ENCODE data around the gene SNX9. TPM values are rescaled to one million over a fixed set of nuclear protein-coding genes. Genes with fewer than 3 reads are reported as not detected.

Gene SNX9

DNA sequence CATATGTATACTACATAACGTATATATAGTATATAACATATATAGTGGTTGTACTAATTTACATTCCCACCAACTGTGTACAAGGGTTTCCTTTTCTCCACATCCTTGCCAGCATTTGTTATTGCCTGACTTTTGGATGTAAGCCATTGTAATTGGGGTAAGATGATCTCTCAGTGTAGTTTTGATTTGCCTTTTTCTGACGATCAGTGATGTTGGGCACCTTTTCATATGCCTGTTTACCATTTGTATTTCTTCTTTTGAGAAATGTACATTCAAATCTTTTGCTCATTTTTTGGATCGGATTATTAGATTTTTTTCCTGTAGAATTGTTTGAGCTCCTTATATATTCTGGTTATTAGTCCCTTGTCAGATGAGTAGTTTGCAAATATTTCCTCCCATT lies 170.0 kb downstream of the SNX9 start:
- Histone ChIP-seq H3K9ac (ENCODE audit: low read depth, low read length) (no peak overlapping the region), H3K9me3 (replicated peaks; ENCODE audit: low read length) (no peaks in the 10 kb centered on the region), H3K27me3 (ENCODE audit: control insufficient read depth, insufficient read depth, low read length) (no peaks in the 10 kb centered on the region), H3K36me3 (ENCODE audit: insufficient read depth, low read length) (peaks cover 9% of the 10 kb centered on the region), H3K4me1 (ENCODE audit: control insufficient read depth, insufficient read depth, low read length) (peaks cover 41% of the 10 kb centered on the region), H3K4me2 (ENCODE audit: low read length) (peak overlapping the region; percentile 35), H3K4me3 (ENCODE audit: low read length) (no peak overlapping the region)

DNA sequence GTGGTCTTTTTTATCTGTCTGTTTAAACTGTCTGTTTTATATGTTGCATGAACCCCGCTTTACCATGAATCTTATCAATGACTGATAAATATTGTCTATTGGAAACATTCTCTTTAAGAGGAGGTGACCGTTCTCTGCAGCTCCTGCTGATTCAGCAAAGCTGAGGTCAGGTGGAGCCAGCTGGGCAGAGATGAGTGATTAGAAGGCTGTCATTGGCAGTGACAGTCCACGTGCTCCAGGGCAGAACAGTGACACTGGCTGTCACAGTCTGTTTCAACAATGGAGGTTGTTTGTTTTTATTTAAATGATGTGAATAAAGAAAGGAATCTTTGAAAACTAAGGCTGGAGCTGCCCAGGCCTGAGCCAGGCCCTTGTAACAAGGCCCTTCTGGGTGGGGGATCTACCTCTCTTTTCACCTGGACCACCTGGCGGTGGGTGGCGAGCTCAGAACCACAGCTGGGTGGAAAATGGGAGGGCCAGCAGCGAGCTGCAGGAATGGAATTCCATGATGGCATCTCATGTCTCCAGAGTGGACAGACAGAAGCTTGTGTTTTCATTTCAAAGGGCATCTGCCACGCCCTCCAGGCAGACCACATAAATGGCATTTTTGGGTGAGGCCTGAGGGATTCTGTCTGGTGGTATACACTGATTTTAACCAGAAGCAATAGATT lies 171.2 kb downstream of the SNX9 start:
- H3K4me2 ChIP-seq (ENCODE audit: low read length), result no peak overlapping the region
- no peaks in the 10 kb centered on the region for H3K27me3 ChIP-seq (ENCODE audit: control insufficient read depth, insufficient read depth, low read length)
- H3K4me1 ChIP-seq (ENCODE audit: control insufficient read depth, insufficient read depth, low read length), result peaks cover 37% of the 10 kb centered on the region
- peaks cover 9% of the 10 kb centered on the region for H3K36me3 ChIP-seq (ENCODE audit: insufficient read depth, low read length)
- no peak overlapping the region for H3K4me3 ChIP-seq (ENCODE audit: low read length)
- H3K9ac ChIP-seq (ENCODE audit: low read depth, low read length), result no peak overlapping the region
- no peaks in the 10 kb centered on the region for H3K9me3 ChIP-seq (replicated peaks; ENCODE audit: low read length)

Small RNA genes lying within 50 kb of the gene (small RNA-seq; reads per million reads assigned to genes)
- gene HSPE1P26 (not detected), gene RNU6-786P (not detected)

All from skeletal muscle satellite cell (primary cell).